HCT116 (cell line): ENCODE measurements around the gene AP1S1. TPM values are rescaled to one million over a fixed set of nuclear protein-coding genes. Genes with fewer than 3 reads are reported as not detected.

ENCODE experiments used
- ATAC-seq: fragments of 200-7000 bp; cut with Tn5 transposase; 2 replicates; pipeline ENCODE4 v1.9.1; 2020; ENCODE audit warnings: mild to moderate bottlenecking, moderate library complexity
- BruUV-seq: library from RNA; stranded (reverse); fragments of 400-500 nt; replicated peaks from 2 replicates; lab custom pipeline; 2021; lab: Mats Ljungman, UMichigan
- CTCF ChIA-PET: fragments of 300-600 bp; sonication (Branson Sonifier 250); formaldehyde crosslinking; loops from one replicate; lab custom pipeline; 2021; ENCODE audit warnings: antibody characterized with exemption; lab: Charles Lee
- POLR2A ChIA-PET: fragments of 300-600, 350-600 bp; sonication (Branson Sonifier 250); formaldehyde crosslinking; loops from one replicate; lab custom pipeline; 2021; ENCODE audit warnings: antibody characterized with exemption; lab: Charles Lee
- RAD21 ChIA-PET, 2 experiments: fragments of 300-600 bp; sonication (Branson Sonifier 250); formaldehyde crosslinking; loops; one replicate each; lab custom pipeline; 2023; ENCODE audit warnings: low total read pairs in 2 of 2; ENCODE audit not compliant: uncharacterized antibody in 2 of 2, unreplicated experiment in 2 of 2, low non-redundant PET in 1 of 2; lab: Charles Lee
- DNase-seq: peaks from one replicate; pipeline ENCODE4 v3.0.0-alpha.2; 2010; ENCODE audit warnings: low read depth, low spot score
- H2AFZ ChIP-seq: fragments of 200-600 bp; shearing (Covaris generic), sonication (generic); 2 replicates; pipeline ENCODE4 v1.6.1; 2017; ENCODE audit warnings: low read depth, mixed run types, mixed read lengths, antibody characterized with exemption, low read length; ENCODE audit not compliant: poor library complexity, severe bottlenecking
- H3K27ac ChIP-seq: 2 replicates; pipeline ENCODE4 v1.5.1; 2012; ENCODE audit warnings: low read depth, low read length
- H3K27me3 ChIP-seq: fragments of 200-600 bp; sonication (generic); 2 replicates; pipeline ENCODE4 v1.6.1; 2016; ENCODE audit warnings: mixed run types, low read length, mixed read lengths; ENCODE audit not compliant: insufficient read depth
- H3K36me3 ChIP-seq, 2 experiments: fragments of 200-500 bp in 1 of 2; fragments of 200-600 bp in 1 of 2; sonication (Bioruptor generic) in 1 of 2; sonication (generic) in 1 of 2; 2 replicates each; pipeline versions ENCODE4 v1.5.1 to v1.6.1; 2014 to 2016; ENCODE audit warnings: low read length in 2 of 2, inconsistent platforms in 1 of 2, mixed read lengths in 1 of 2, mixed run types in 1 of 2; ENCODE audit not compliant: insufficient read depth in 2 of 2, control insufficient read depth in 1 of 2
- H3K4me1 ChIP-seq, 2 experiments: fragments of 200-600 bp in 1 of 2; sonication (generic) in 1 of 2; 2 replicates each; pipeline versions ENCODE4 v1.5.1 to v1.6.1; 2012 to 2017; ENCODE audit warnings: low read length in 2 of 2, inconsistent platforms in 1 of 2, mild to moderate bottlenecking in 1 of 2, mixed read lengths in 1 of 2, mixed run types in 1 of 2, moderate library complexity in 1 of 2; ENCODE audit not compliant: insufficient read depth in 2 of 2, control insufficient read depth in 1 of 2
- H3K4me2 ChIP-seq: fragments of 200-600 bp; sonication (generic); 2 replicates; pipeline ENCODE4 v1.6.1; 2017; ENCODE audit warnings: mixed run types, low read length, mixed read lengths
- H3K4me3 ChIP-seq, 2 experiments: fragments of 200-600 bp in 1 of 2; sonication (generic) in 1 of 2; replicated peaks in 1 of 2; 2 replicates each; pipeline ENCODE4 v1.5.1; 2011 to 2016; ENCODE audit warnings: low read length in 2 of 2, control low read depth in 1 of 2, low read depth in 1 of 2, mild to moderate bottlenecking in 1 of 2, mixed read lengths in 1 of 2, mixed run types in 1 of 2
- H3K79me2 ChIP-seq: fragments of 200-600 bp; sonication (generic); 2 replicates; pipeline ENCODE4 v1.6.1; 2017; ENCODE audit warnings: mild to moderate bottlenecking, mixed run types, low read length, moderate library complexity, mixed read lengths; ENCODE audit not compliant: insufficient read depth
- H3K9ac ChIP-seq: fragments of 200-600 bp; sonication (generic); 2 replicates; pipeline ENCODE4 v1.6.1; 2016; ENCODE audit warnings: low read length, mixed read lengths
- H3K9me2 ChIP-seq: fragments of 200-600 bp; sonication (generic), shearing (Covaris generic); 2 replicates; pipeline ENCODE4 v1.6.1; 2017; ENCODE audit warnings: mixed run types, mild to moderate bottlenecking, moderate library complexity; ENCODE audit not compliant: insufficient read depth
- H3K9me3 ChIP-seq, 2 experiments: fragments of 200-500 bp in 1 of 2; fragments of 200-600 bp in 1 of 2; sonication (Bioruptor generic) in 1 of 2; sonication (generic) in 1 of 2; 2 replicates each; pipeline ENCODE4 v1.6.1; 2014 to 2017; ENCODE audit warnings: low read length in 2 of 2, mixed read lengths in 2 of 2, inconsistent platforms in 1 of 2, low read depth in 1 of 2, mild to moderate bottlenecking in 1 of 2, mixed run types in 1 of 2, moderate library complexity in 1 of 2; ENCODE audit not compliant: control insufficient read depth in 1 of 2, insufficient read depth in 1 of 2
- H4K20me1 ChIP-seq: fragments of 200-600 bp; sonication (generic), shearing (Covaris generic); 2 replicates; pipeline ENCODE4 v1.6.1; 2017; ENCODE audit warnings: mixed run types, mild to moderate bottlenecking, moderate library complexity; ENCODE audit not compliant: insufficient read depth
- CEBPB ChIP-seq: IDR thresholded peaks from 2 replicates; pipeline ENCODE4 v1.6.1; 2012; ENCODE audit warnings: low read depth
- EZH2phosphoT487 ChIP-seq: fragments of 200-600 bp; IDR thresholded peaks from 2 replicates; pipeline ENCODE4 v1.6.1; 2018; ENCODE audit warnings: antibody characterized with exemption, borderline replicate concordance
- JUND ChIP-seq: IDR thresholded peaks from 2 replicates; pipeline ENCODE4 v1.6.1; 2012
- RAD21 ChIP-seq: IDR thresholded peaks from 2 replicates; pipeline ENCODE4 v1.6.1; 2012; ENCODE audit warnings: low read depth, mild to moderate bottlenecking
- intact Hi-C: fragments of 100-400 bp; cut with micrococcal nuclease; formaldehyde crosslinking; loops from 2 replicates; pipeline ENCODE4 v1.10.0; 2022
- total RNA-seq: library from RNA; stranded (reverse); gene quantifications from one replicate; pipeline ENCODE4 v1.2.1, GENCODE V29; 2021; ENCODE audit not compliant: unreplicated experiment
- TF ChIP-seq, protein P1 (sequence below), 3 experiments: fragments of 200-600 bp in 1 of 3; sonication (generic) in 1 of 3; IDR thresholded peaks in 2 of 3; conservative IDR thresholded peaks in 1 of 3; 2 replicates each; pipeline ENCODE4 v1.5.1; 2012 to 2017; ENCODE audit warnings: low read depth in 2 of 3, low read length in 2 of 3, antibody characterized with exemption in 1 of 3, borderline replicate concordance in 1 of 3, control low read depth in 1 of 3, mild to moderate bottlenecking in 1 of 3, mixed read lengths in 1 of 3, mixed run types in 1 of 3, moderate library complexity in 1 of 3; ENCODE audit not compliant: insufficient read depth in 1 of 3

AP1S1 gene
- total RNA-seq, 1 experiment from 2014 or later, result 130 TPM

DNA sequence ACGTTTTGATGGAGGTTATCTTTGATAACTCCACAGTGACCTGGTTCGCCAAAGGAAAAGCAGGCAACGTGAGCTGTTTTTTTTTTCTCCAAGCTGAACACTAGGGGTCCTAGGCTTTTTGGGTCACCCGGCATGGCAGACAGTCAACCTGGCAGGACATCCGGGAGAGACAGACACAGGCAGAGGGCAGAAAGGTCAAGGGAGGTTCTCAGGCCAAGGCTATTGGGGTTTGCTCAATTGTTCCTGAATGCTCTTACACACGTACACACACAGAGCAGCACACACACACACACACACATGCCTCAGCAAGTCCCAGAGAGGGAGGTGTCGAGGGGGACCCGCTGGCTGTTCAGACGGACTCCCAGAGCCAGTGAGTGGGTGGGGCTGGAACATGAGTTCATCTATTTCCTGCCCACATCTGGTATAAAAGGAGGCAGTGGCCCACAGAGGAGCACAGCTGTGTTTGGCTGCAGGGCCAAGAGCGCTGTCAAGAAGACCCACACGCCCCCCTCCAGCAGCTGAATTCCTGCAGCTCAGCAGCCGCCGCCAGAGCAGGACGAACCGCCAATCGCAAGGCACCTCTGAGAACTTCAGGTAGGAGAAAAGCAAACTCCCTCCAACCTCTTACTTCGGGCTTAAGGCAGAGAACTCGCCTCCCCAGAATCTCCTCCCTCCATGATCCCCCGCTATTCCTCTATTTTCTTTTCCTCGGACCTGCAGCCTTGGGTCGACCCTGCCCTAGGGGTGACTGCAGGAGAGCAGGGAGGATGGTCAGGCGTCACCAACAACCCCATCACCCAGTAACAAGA lies 27.4 kb upstream of the AP1S1 start, which contains the start of gene SERPINE1 (continued):
- TF ChIP-seq, protein P1, sequence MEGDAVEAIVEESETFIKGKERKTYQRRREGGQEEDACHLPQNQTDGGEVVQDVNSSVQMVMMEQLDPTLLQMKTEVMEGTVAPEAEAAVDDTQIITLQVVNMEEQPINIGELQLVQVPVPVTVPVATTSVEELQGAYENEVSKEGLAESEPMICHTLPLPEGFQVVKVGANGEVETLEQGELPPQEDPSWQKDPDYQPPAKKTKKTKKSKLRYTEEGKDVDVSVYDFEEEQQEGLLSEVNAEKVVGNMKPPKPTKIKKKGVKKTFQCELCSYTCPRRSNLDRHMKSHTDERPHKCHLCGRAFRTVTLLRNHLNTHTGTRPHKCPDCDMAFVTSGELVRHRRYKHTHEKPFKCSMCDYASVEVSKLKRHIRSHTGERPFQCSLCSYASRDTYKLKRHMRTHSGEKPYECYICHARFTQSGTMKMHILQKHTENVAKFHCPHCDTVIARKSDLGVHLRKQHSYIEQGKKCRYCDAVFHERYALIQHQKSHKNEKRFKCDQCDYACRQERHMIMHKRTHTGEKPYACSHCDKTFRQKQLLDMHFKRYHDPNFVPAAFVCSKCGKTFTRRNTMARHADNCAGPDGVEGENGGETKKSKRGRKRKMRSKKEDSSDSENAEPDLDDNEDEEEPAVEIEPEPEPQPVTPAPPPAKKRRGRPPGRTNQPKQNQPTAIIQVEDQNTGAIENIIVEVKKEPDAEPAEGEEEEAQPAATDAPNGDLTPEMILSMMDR (IDR thresholded peaks at IDR 0.05 in 2 of 3, conservative IDR thresholded peaks at IDR 0.05 in 1 of 3; ENCODE audit: borderline replicate concordance in 1 of 3, insufficient read depth in 1 of 3, low read depth in 2 of 3, low read length in 2 of 3), result peak in 2 of 3 experiments; percentile 41 to 43; a peak in 3 of 6 replicates
- TF ChIP-seq RAD21 (no peak), EZH2phosphoT487 (no peak), JUND (no peak)

- ATAC-seq (no peak), DNase-seq (no peak)
- intact Hi-C loops, result no loop called here
- ChIA-PET RAD21 (no interaction called here), POLR2A (interaction anchor here (0.9 to 4.0 kb wide), 15 partner anchors 9 to 253 kb away, joined by 3 to 26 read pairs (median 4); partner anchors contain the start of gene SRRT), CTCF (interaction anchor here (1.3 to 2.6 kb wide), 4 partner anchors 11 to 50 kb away, joined by 3 to 16 read pairs (median 6); no protein-coding TSS in a partner anchor)
- peak overlapping the region; percentile 53 for H3K9ac ChIP-seq
- H2AFZ ChIP-seq, result no peak overlapping the region
- H3K27me3 ChIP-seq, result no peaks in the 10 kb centered on the region
- H3K4me3 ChIP-seq, result peak overlapping the region; percentile 40 to 50
- TF ChIP-seq CEBPB, result no peak
- H3K4me1 ChIP-seq, result peaks cover 45 to 60% of the 10 kb centered on the region in 2 experiments
- H3K79me2 ChIP-seq, result no peaks in the 10 kb centered on the region
- BruUV-seq, result TSS peak; percentile 83
- H4K20me1 ChIP-seq, result no peaks in the 10 kb centered on the region
- H3K27ac ChIP-seq, result peak overlapping the region; percentile 57; the same call in 1 of the 2 replicates
- no peaks in the 10 kb centered on the region for H3K9me2 ChIP-seq
- no peaks in the 10 kb centered on the region for H3K9me3 ChIP-seq
- H3K36me3 ChIP-seq, result peaks cover 0 to 5% of the 10 kb centered on the region in 2 experiments; a peak in 1 of 4 replicates
- peak overlapping the region; percentile 80 for H3K4me2 ChIP-seq
Observed at GRCh38 chr7:101127460-101128039, 26.7 kb upstream of the AP1S1 start.
